Erythroblast (primary cell): Measurements from ENCODE around the gene GSTA1.

Source experiments
- GATA1 ChIP-seq: IDR thresholded peaks from 2 replicates; pipeline ENCODE4 v1.6.1; 2011; ENCODE audit warnings: low read depth, mild to moderate bottlenecking, control low read depth, low read length, moderate library complexity
- POLR2A ChIP-seq: IDR thresholded peaks from 2 replicates; pipeline ENCODE4 v1.6.1; 2011; ENCODE audit warnings: mild to moderate bottlenecking, low read length

DNA sequence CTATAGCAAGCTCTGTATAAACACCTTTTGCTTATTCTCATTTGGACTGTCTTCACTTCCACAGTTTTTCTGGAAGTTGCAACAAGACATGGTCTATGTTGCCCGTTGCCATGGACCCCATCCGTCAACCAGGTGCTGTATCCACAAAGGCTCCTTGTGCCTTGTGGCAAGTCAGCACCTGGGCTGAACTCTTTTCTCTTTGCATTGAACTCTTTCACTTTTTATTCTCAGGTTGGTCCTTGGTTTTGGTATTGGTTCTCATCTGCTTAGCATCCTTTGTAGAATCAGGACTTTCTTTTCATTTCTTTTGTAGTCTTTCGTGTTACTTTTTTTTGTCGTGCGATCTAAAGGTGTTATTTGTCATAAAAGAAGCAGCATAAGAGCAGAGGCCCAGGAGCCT is 5.0 kb upstream of the GSTA1 start:
- TF ChIP-seq POLR2A (no peak), GATA1 (no peak)
